ENCODE data around the gene ROCK2.

The ROCK2 gene

GRCh38 chr2:11309706-11310105 is 34.7 kb downstream of the ROCK2 start:
- no peak for DNase-seq (ENCODE audit: low spot score)

- DNase-seq (ENCODE audit: low spot score): no peak
These were observed 36.5 kb downstream of the ROCK2 start for GRCh38 chr2:11307764-11308415.

- DNase-seq (ENCODE audit: low spot score): no peak
These were observed 38.5 kb downstream of the ROCK2 start for GRCh38 chr2:11305958-11306357.

GRCh38 chr2:11305338-11305737 is 39.1 kb downstream of the ROCK2 start:
- no peak for DNase-seq (ENCODE audit: low spot score)

GRCh38 chr2:11304476-11304875 is 40.0 kb downstream of the ROCK2 start:
- no peak for DNase-seq (ENCODE audit: low spot score)

- DNase-seq (ENCODE audit: low spot score): no peak
These were observed 41.0 kb downstream of the ROCK2 start for GRCh38 chr2:11303290-11304013.

- no peak for DNase-seq (ENCODE audit: low spot score)
These were observed 45.0 kb downstream of the ROCK2 start for GRCh38 chr2:11299439-11299838.

- DNase-seq (ENCODE audit: low spot score): no peak
These were observed 45.8 kb downstream of the ROCK2 start for GRCh38 chr2:11298592-11298991.

- no peak for DNase-seq (ENCODE audit: low spot score)
These were observed 48.0 kb downstream of the ROCK2 start for GRCh38 chr2:11296401-11296800.

- DNase-seq (ENCODE audit: low spot score): no peak
These were observed 51.8 kb downstream of the ROCK2 start for GRCh38 chr2:11292464-11293255.

- DNase-seq (ENCODE audit: low spot score): no peak
These were observed 53.7 kb downstream of the ROCK2 start for GRCh38 chr2:11290713-11291112.

- no peak for DNase-seq (ENCODE audit: low spot score)
These were observed 54.2 kb downstream of the ROCK2 start for GRCh38 chr2:11290211-11290610.

GRCh38 chr2:11288431-11288830 is 56.0 kb downstream of the ROCK2 start:
- DNase-seq (ENCODE audit: low spot score): no peak

GRCh38 chr2:11286749-11287148 is 57.7 kb downstream of the ROCK2 start:
- DNase-seq (ENCODE audit: low spot score): no peak

- DNase-seq (ENCODE audit: low spot score): no peak
These were observed 58.1 kb downstream of the ROCK2 start for GRCh38 chr2:11286323-11286722.

GRCh38 chr2:11285499-11285898 is 58.9 kb downstream of the ROCK2 start:
- DNase-seq (ENCODE audit: low spot score): no peak

GRCh38 chr2:11281186-11281585 is 63.2 kb downstream of the ROCK2 start:
- DNase-seq (ENCODE audit: low spot score): no peak

GRCh38 chr2:11280713-11281112 is 63.7 kb downstream of the ROCK2 start:
- DNase-seq (ENCODE audit: low spot score): no peak

GRCh38 chr2:11279398-11279797 is 65.0 kb downstream of the ROCK2 start:
- no peak for DNase-seq (ENCODE audit: low spot score)

GRCh38 chr2:11278219-11278618 is 66.2 kb downstream of the ROCK2 start:
- DNase-seq (ENCODE audit: low spot score): no peak

- no peak for DNase-seq (ENCODE audit: low spot score)
These were observed 68.5 kb downstream of the ROCK2 start for GRCh38 chr2:11275910-11276309.

GRCh38 chr2:11270891-11271290 is 73.5 kb downstream of the ROCK2 start:
- DNase-seq (ENCODE audit: low spot score): no peak

GRCh38 chr2:11267931-11268330 is 76.5 kb downstream of the ROCK2 start:
- DNase-seq (ENCODE audit: low spot score): no peak
